GM12878 (cell line): ENCODE measurements around the gene LRWD1. TPM values are rescaled to one million over a fixed set of nuclear protein-coding genes. Genes with fewer than 3 reads are reported as not detected.

Source experiments
- ATAC-seq: fragments of 200-7000 bp; cut with Tn5 transposase; 3 replicates; pipeline ENCODE4 v1.9.1; 2020; ENCODE audit warnings: mild to moderate bottlenecking, moderate library complexity
- BruUV-seq: library from RNA; stranded (reverse); fragments of 400-500 nt; replicated peaks from 2 replicates; lab custom pipeline; 2021; lab: Mats Ljungman, UMichigan
- CTCF ChIA-PET: fragments of 300-600 bp; sonication (Branson Sonifier 250); formaldehyde crosslinking; extraction: SDS; loops from one replicate; lab custom pipeline; 2021; ENCODE audit warnings: inconsistent platforms; lab: Yijun Ruan, JAX
- POLR2A ChIA-PET: fragments of 350-600 bp; formaldehyde crosslinking; extraction: SDS; loops from one replicate; lab custom pipeline; 2021; ENCODE audit warnings: inconsistent platforms; lab: Charles Lee
- RAD21 ChIA-PET: fragments of 300-600 bp; sonication (Branson Sonifier 250); formaldehyde crosslinking; loops from one replicate; lab custom pipeline; 2023; ENCODE audit warnings: antibody characterized with exemption; ENCODE audit not compliant: unreplicated experiment; lab: Charles Lee
- SMC1A ChIA-PET: fragments of 300-600 bp; sonication (Branson Sonifier 250); formaldehyde crosslinking; loops from one replicate; lab custom pipeline; 2023; ENCODE audit not compliant: unreplicated experiment, uncharacterized antibody; lab: Charles Lee
- DNase-seq: peaks from one replicate; pipeline ENCODE4 v3.0.0-alpha.2; 2011; ENCODE audit warnings: low read depth, low spot score
- FAIRE-seq: peaks from 3 replicates; lab custom pipeline; 2011; peaks lifted over from hg19 to GRCh38; lab: Jason Lieb, UNC
- H2AFZ ChIP-seq: 2 replicates; pipeline ENCODE4 v1.6.0; 2011; ENCODE audit warnings: low read depth, low read length, control low read depth; ENCODE audit not compliant: control insufficient read depth
- H3K27ac ChIP-seq: 2 replicates; pipeline ENCODE4 v1.5.1; 2011; ENCODE audit warnings: control low read depth; ENCODE audit not compliant: control insufficient read depth, insufficient read depth
- H3K27me3 ChIP-seq, 2 experiments: replicated peaks in 1 of 2; 2 replicates each; pipeline versions ENCODE4 v1.6.0 to v1.6.1; 2011; ENCODE audit warnings: low read length in 1 of 2; ENCODE audit not compliant: control insufficient read depth in 2 of 2, insufficient read depth in 2 of 2
- H3K36me3 ChIP-seq, 2 experiments: 2 replicates each; pipeline ENCODE4 v1.5.1; 2011; ENCODE audit warnings: low read length in 1 of 2; ENCODE audit not compliant: control insufficient read depth in 2 of 2, insufficient read depth in 2 of 2
- H3K4me1 ChIP-seq: 2 replicates; pipeline ENCODE4 v1.6.1; 2011; ENCODE audit warnings: mild to moderate bottlenecking, low read length, moderate library complexity, mixed read lengths; ENCODE audit not compliant: control insufficient read depth, insufficient read depth
- H3K4me2 ChIP-seq: 2 replicates; pipeline ENCODE4 v1.6.0; 2011; ENCODE audit warnings: control low read depth; ENCODE audit not compliant: control insufficient read depth, insufficient read depth
- H3K4me3 ChIP-seq: fragments of 200-600 bp; sonication (generic); 2 replicates; pipeline ENCODE4 v1.5.1; 2016
- H3K79me2 ChIP-seq: 2 replicates; pipeline ENCODE4 v1.6.0; 2011; ENCODE audit warnings: low read length; ENCODE audit not compliant: control insufficient read depth, insufficient read depth
- H3K9ac ChIP-seq: 2 replicates; pipeline ENCODE4 v1.8.0; 2011; ENCODE audit warnings: low read length, control low read depth, mixed read lengths; ENCODE audit not compliant: control insufficient read depth, insufficient read depth
- H3K9me3 ChIP-seq: replicated peaks from 3 replicates; pipeline ENCODE4 v1.5.1; 2011; ENCODE audit warnings: mild to moderate bottlenecking, low read length; ENCODE audit not compliant: control insufficient read depth, insufficient read depth
- H4K20me1 ChIP-seq: 2 replicates; pipeline ENCODE4 v1.6.0; 2011; ENCODE audit not compliant: control insufficient read depth, insufficient read depth
- CHD2 ChIP-seq: IDR thresholded peaks from 2 replicates; pipeline ENCODE4 v1.6.1; 2011; ENCODE audit warnings: low read depth, low read length, improper control_type of control experiment, borderline replicate concordance
- JUNB ChIP-seq: IDR thresholded peaks from 2 replicates; pipeline ENCODE4 v1.6.1; 2016; ENCODE audit warnings: antibody characterized with exemption, mild to moderate bottlenecking
- MYB ChIP-seq: fragments of 150-350 bp; IDR thresholded peaks from 2 replicates; pipeline ENCODE4 v1.6.1; 2014; ENCODE audit warnings: mild to moderate bottlenecking, low read depth, low read length, borderline replicate concordance
- NFIC ChIP-seq: IDR thresholded peaks from 2 replicates; pipeline ENCODE4 v1.6.1; 2012; ENCODE audit warnings: low read depth, mild to moderate bottlenecking, inconsistent platforms, low read length, moderate library complexity
- POLR2A ChIP-seq: IDR thresholded peaks from 2 replicates; pipeline ENCODE4 v1.6.1; 2011; ENCODE audit warnings: low read depth, mild to moderate bottlenecking, low read length
- POLR2AphosphoS2 ChIP-seq: IDR thresholded peaks from 2 replicates; pipeline ENCODE4 v1.6.1; 2011; ENCODE audit warnings: low read depth, mild to moderate bottlenecking, low read length, improper control_type of control experiment, moderate library complexity
- SIX5 ChIP-seq: IDR thresholded peaks from 2 replicates; pipeline ENCODE4 v1.6.1; 2011; ENCODE audit warnings: mild to moderate bottlenecking, low read depth, low read length, moderate library complexity; ENCODE audit not compliant: severe bottlenecking
- STAT3 ChIP-seq: IDR thresholded peaks from 2 replicates; pipeline ENCODE4 v1.6.1; 2011; ENCODE audit warnings: low read depth, low read length, improper control_type of control experiment
- YBX1 ChIP-seq: fragments of 450-650 bp; IDR thresholded peaks from 2 replicates; pipeline ENCODE4 v1.6.1; 2016; ENCODE audit warnings: antibody characterized with exemption
- YY1 ChIP-seq: IDR thresholded peaks from 2 replicates; pipeline ENCODE4 v1.6.1; 2011; ENCODE audit warnings: low read depth, mild to moderate bottlenecking, low read length
- ZNF384 ChIP-seq: IDR thresholded peaks from 2 replicates; pipeline ENCODE4 v1.6.1; 2012; ENCODE audit warnings: low read depth, mild to moderate bottlenecking, low read length, improper control_type of control experiment, borderline replicate concordance
- WGBS: methylation state at CpG from one replicate; pipeline ENCODE4 v1.1.6; 2016; ENCODE audit warnings: low lambda C conversion rate; ENCODE audit not compliant: insufficient replicate concordance, insufficient coverage; ENCODE audit errors: missing lambda C conversion rate; 5-methylcytosine and 5-hydroxymethylcytosine counted together
- in situ Hi-C: fragments of 300-500 bp; cut with MboI; formaldehyde crosslinking; loops from 9 replicates; pipeline ENCODE4 v1.14.3; 2018; ENCODE audit warnings: mixed read lengths
- intact Hi-C: fragments of 100-400 bp; cut with micrococcal nuclease; formaldehyde crosslinking; loops from one replicate; pipeline ENCODE4 v1.14.2; 2022; ENCODE audit not compliant: unreplicated experiment
- polyA plus RNA-seq, 11 experiments: library from polyadenylated mRNA; depleted of rRNA in 4 of 11; unstranded in 6 of 11; stranded (reverse) in 5 of 11; fragments of >200 nt; fragmentation: Nextera tagmentation in 4 of 11; fragmentation: Illumina TruSeq in 1 of 11; extraction: Ambion mirVana in 4 of 11; extraction: Trizol in 1 of 11; gene quantifications; 1 replicate in 1 of 11; 2 replicates in 10 of 11; pipeline versions ENCODE4 v1.2.1 to v1.2.3, GENCODE V29; 2011 to 2016; ENCODE audit warnings: inconsistent platforms in 2 of 11, missing spikeins in 2 of 11, low read depth in 1 of 11
- total RNA-seq, 4 experiments: library from RNA; depleted of rRNA in 3 of 4; stranded (reverse); fragments of >200 nt in 3 of 4; fragmentation: Illumina TruSeq in 1 of 4; extraction: Trizol in 1 of 4; gene quantifications; 2 replicates each; pipeline versions ENCODE4 v1.2.1 to v1.2.3, GENCODE V29; 2013 to 2021
- TF ChIP-seq, protein P1 (sequence below): IDR thresholded peaks from 2 replicates; pipeline ENCODE4 v1.6.1; 2011; ENCODE audit warnings: borderline replicate concordance, low read depth, mild to moderate bottlenecking, moderate library complexity, mixed read lengths, low read length; ENCODE audit not compliant: insufficient read depth; ENCODE audit errors: extremely low read length
- TF ChIP-seq, protein P2 (sequence below): fragments of 150-350 bp; IDR thresholded peaks from 2 replicates; pipeline ENCODE4 v1.6.1; 2014; ENCODE audit warnings: mild to moderate bottlenecking, low read depth, low read length
- TF ChIP-seq, protein P3 (sequence below): IDR thresholded peaks from 2 replicates; pipeline ENCODE4 v1.6.1; 2011; ENCODE audit warnings: low read depth, mild to moderate bottlenecking, low read length, moderate library complexity, borderline replicate concordance; ENCODE audit errors: extremely low read depth

The LRWD1 gene
- total and polyA plus RNA-seq, 10 of the 15 experiments (the other 5 are each of a cell fraction or from before 2014, with no cell fraction given): 0.40 to 64.4 (median 26.1) TPM

DNA sequence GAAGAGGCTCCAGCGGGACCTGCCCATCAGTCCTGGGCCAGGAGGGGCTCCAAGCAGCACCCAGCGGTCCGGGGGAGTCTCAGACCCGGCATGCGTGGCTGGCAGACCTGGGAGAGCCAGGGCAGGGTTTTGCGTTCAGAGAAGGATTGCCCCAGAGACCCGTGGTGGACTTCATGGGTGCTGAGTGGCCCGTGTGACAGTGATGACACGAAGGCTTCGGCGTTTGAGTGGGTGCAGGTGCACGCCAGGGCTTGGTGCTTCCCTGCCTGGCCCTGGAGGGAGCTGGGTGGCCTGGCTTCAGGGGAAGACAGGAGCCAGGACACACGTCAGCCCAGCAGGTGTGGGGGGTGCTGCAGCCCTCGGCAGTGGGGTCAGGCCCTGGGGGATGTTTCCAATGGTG lies 17.5 kb upstream of the LRWD1 start:
- Histone ChIP-seq H3K27me3 (no peaks in the 10 kb centered on the region), H3K4me3 (no peak overlapping the region), H3K79me2 (peaks cover 7% of the 10 kb centered on the region), H3K4me1 (peaks cover 32% of the 10 kb centered on the region), H3K9me3 (no peaks in the 10 kb centered on the region), H4K20me1 (no peaks in the 10 kb centered on the region), H3K4me2 (no peak overlapping the region), H3K36me3 (peaks cover 8 to 22% of the 10 kb centered on the region in 2 experiments; a peak in 3 of 4 replicates), H3K27ac (no peak overlapping the region), H3K9ac (no peak overlapping the region)
- intact Hi-C loops: no loop called here
- ChIA-PET SMC1A (no interaction called here), POLR2A (no interaction called here), RAD21 (interaction anchor here (3.7 kb wide), 1 partner anchor 43 kb away, joined by 40 read pairs; no protein-coding TSS in a partner anchor), CTCF (interaction anchor here (1.3 kb wide), 1 partner anchor 35 kb away, joined by 4 read pairs; no protein-coding TSS in a partner anchor)
- BruUV-seq: no TSS peak
- in situ Hi-C loops: no loop called here
- 89% methylated on average over 14 of the region's 14 CpGs for WGBS
- no peak for ATAC-seq
- DNase-seq: no peak
- FAIRE-seq: no peak
- TF ChIP-seq POLR2A (peak; percentile 59), MYB (no peak)
- TF ChIP-seq, all 136 proteins: peak for 1
- no peak overlapping the region for H2AFZ ChIP-seq

DNA sequence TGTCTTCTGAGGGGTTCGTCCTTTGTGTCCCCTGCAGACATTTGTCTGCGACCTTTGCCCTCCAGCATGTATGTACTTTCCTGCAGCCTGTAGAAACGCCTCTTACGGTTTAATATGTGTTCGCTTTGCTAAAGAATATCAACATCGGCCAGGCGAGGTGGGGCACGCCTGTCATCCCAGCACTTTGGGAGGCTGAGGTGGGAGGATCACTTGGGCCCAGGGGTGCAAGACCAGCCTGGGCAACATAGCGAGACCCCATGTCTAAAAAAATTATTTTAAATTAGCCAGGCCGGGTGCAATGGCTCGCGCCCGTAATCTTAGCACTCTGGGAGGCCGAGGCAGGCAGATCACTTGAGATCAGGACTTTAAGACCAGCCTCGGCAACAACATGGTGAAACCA lies 15.6 kb upstream of the LRWD1 start:
- intact Hi-C loops (no loop called here), in situ Hi-C loops (no loop called here)
- no TSS peak for BruUV-seq
- peaks cover 16% of the 10 kb centered on the region for H3K4me1 ChIP-seq
- H3K9ac ChIP-seq: no peak overlapping the region
- no peaks in the 10 kb centered on the region for H4K20me1 ChIP-seq
- H3K79me2 ChIP-seq: peaks cover 3% of the 10 kb centered on the region; the same call in 1 of the 2 replicates
- 98% methylated on average over 15 of the region's 15 CpGs for WGBS
- ATAC-seq (no peak), FAIRE-seq (no peak), DNase-seq (no peak)
- SMC1A ChIA-PET: interaction anchor here (1.0 to 2.7 kb wide), 6 partner anchors 7 to 53 kb away, joined by 3 to 27 read pairs (median 8); partner anchors contain the start of gene PRKRIP1
- no peaks in the 10 kb centered on the region for H3K27me3 ChIP-seq
- H3K27ac ChIP-seq: no peak overlapping the region
- POLR2A ChIA-PET: interaction anchor here (0.8 to 1.3 kb wide), 4 partner anchors 11 to 45 kb away, joined by 3 to 4 read pairs (median 4); no protein-coding TSS in a partner anchor
- H3K9me3 ChIP-seq: no peaks in the 10 kb centered on the region
- H3K4me3 ChIP-seq: no peak overlapping the region
- H3K4me2 ChIP-seq: no peak overlapping the region
- CTCF ChIA-PET: interaction anchor here (0.7 to 5.4 kb wide), 10 partner anchors 8 to 170 kb away, joined by 3 to 101 read pairs (median 4); partner anchors contain the start of gene PRKRIP1
- no peak overlapping the region for H2AFZ ChIP-seq
- RAD21 ChIA-PET: interaction anchor here (0.9 to 3.7 kb wide), 2 partner anchors 34 to 45 kb away, joined by 4 to 40 read pairs; no protein-coding TSS in a partner anchor
- peaks cover 8 to 22% of the 10 kb centered on the region in 2 experiments; a peak in 3 of 4 replicates for H3K36me3 ChIP-seq
- TF ChIP-seq STAT3: no peak
- TF ChIP-seq NFIC: no peak
- no peak for TF ChIP-seq POLR2AphosphoS2
- TF ChIP-seq ZNF384: no peak
- TF ChIP-seq JUNB: no peak
- TF ChIP-seq YY1: no peak
- TF ChIP-seq, protein P1, sequence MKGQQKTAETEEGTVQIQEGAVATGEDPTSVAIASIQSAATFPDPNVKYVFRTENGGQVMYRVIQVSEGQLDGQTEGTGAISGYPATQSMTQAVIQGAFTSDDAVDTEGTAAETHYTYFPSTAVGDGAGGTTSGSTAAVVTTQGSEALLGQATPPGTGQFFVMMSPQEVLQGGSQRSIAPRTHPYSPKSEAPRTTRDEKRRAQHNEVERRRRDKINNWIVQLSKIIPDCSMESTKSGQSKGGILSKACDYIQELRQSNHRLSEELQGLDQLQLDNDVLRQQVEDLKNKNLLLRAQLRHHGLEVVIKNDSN: no peak
- no peak for TF ChIP-seq CHD2
- TF ChIP-seq, protein P2, sequence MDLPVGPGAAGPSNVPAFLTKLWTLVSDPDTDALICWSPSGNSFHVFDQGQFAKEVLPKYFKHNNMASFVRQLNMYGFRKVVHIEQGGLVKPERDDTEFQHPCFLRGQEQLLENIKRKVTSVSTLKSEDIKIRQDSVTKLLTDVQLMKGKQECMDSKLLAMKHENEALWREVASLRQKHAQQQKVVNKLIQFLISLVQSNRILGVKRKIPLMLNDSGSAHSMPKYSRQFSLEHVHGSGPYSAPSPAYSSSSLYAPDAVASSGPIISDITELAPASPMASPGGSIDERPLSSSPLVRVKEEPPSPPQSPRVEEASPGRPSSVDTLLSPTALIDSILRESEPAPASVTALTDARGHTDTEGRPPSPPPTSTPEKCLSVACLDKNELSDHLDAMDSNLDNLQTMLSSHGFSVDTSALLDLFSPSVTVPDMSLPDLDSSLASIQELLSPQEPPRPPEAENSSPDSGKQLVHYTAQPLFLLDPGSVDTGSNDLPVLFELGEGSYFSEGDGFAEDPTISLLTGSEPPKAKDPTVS: no peak
- TF ChIP-seq SIX5: no peak
- no peak for TF ChIP-seq YBX1
- TF ChIP-seq, protein P3, sequence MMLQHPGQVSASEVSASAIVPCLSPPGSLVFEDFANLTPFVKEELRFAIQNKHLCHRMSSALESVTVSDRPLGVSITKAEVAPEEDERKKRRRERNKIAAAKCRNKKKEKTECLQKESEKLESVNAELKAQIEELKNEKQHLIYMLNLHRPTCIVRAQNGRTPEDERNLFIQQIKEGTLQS: no peak
